Activated CD4-positive, alpha-beta T cell treated with anti-CD3 and anti-CD28 coated beads, Interleukin-2, amount 50 U/mL, for 24 hours (primary cell): Measurements from ENCODE around the gene NEU3.
"Not testable (repeated sequence)": the region's sequence is repeated elsewhere in the genome, so short reads cannot be mapped to it uniquely, and the experiment has no call there.

Experiments used
- DNase-seq, 2 donors: peaks; one replicate each; pipeline ENCODE4 v3.0.0-alpha.2; 2020; ENCODE audit warnings: low read depth in 1 of 2, low spot score in 1 of 2

Gene NEU3

DNA sequence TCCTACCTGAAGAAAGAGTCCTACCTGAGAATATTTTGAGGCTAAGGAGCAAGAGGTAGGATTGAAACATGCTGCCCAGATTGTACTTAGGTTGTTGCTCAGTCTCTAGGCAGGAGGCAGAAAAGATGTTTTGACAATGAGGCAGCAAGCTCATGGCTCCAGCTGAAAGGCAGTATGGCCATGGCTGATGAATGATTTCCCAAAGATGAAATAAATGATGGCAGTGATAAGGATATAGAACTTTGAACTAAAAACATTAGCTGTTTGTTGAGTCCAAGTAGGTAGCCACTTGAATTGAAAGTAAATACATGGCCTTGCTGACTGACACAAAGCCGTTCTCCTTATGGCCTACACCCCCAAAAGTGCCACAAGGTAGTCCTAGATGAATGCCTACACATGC is 6.8 kb upstream of the NEU3 start:
- no peak for DNase-seq

DNA sequence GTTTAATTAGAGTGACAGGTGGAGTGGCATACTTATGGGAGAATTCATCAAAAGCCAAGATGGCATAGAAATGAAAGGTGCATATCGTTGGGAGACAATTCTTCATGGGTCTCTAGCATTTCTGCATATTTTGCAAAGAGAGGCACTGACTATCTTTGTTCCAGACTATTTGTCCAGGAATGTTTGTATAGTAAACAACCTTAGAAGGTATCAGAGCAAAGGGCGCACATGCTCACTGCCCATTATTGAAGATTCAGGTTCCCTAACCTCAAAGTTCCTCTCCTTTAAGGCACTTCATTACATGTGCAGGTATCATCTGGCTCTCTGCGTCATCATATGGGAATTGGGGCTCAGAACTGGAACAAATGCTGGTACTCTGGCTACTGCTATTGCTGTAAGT is 4.7 kb upstream of the NEU3 start:
- no peak for DNase-seq

DNA sequence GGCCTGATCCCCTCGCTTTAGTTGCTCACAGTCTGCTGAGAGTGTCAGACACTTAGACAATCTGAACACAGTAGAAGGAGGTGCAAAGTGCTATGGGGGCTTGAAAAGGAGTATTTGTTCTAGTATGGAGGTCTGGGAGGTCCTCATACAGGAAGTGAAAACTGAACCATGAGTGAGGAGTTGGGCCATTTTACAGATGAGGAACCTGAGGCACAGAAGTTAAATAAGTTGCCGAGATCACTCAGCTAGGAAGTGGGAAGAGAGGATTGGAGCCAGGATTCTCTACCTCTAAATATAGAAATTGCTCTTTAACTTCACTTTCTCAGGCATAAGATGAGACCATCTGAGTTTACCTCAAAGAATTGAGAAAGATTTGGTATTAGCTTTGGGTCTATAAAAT is 4.0 kb upstream of the NEU3 start:
- DNase-seq: no peak

DNA sequence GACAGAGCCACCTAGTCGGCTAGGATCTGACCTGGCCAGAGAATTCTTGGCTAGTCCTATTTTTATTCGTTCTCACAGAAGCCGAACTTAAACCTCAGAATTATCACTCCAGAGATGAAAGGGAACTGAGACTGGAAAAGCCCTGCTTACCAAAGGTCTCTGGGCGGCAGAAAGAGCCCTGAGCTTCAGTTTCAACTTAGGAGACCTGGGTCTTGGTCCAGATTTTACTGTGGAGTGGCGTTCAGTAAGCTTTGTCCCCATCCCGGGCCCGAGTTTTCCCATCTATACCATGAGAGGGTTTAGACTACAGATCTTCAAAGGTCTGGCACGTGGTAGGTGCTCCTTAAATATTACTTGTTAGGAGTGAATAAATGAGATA is 516 bp downstream of the NEU3 start:
- no peak for DNase-seq

DNA sequence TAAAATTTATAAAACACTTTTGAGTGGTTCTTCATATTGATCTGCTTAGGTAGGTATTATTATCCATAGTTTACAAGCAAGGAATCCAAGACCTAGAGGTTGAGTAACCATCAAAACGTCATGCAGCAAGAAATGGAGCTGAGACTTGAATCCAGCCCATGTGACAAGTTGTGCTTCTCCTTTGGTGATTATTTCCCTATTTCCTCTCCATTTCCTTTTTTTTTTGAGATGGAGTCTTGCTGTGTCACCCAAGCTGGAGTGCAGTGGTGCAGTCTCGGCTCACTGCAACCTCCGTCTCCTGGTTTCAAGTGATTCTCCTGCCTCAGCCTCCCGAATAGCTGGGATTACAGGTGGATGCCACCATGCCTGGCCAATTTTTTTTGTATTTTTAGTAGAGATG is 1.4 kb downstream of the NEU3 start:
- DNase-seq: not testable (repeated sequence)

DNA sequence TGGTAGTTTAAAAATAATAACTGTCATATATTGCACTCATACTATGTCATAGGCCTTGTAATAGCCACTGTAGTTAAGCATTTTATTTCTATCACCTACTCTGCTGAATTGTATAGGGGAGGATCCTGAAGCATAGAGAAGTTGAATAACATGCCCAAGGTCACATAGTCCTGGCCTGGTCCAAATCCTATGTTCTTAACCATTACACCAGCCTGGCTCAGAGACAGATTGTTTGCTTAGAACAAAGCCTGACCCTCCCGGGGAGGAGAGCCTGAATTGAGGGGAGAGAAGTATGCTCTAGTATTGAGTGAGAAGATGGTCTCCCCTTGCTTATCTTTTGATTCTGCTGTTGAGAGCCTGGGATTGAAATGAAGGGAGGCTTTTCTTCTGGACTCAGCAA is 2.2 kb downstream of the NEU3 start:
- DNase-seq: no peak

DNA sequence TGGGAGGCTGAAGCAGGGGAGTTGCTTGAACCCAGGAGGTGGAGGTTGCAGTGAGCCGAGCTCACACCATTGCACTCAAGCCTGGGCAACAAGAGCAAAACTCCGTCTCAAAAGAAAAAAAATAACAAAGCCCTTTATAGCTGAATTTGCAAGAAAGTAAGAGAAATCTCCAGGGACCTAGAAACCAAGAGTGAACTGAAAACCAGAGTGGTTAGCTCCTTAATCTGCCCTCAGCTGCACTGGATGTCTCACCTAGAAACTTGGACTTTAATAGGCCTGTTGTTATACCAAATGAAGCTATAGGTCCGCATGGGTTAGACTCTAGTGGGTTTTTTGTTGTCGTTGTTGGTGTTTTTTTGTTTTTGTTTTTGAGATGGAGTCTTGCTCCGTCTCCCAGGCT is 4.1 kb downstream of the NEU3 start:
- DNase-seq: no peak

DNA sequence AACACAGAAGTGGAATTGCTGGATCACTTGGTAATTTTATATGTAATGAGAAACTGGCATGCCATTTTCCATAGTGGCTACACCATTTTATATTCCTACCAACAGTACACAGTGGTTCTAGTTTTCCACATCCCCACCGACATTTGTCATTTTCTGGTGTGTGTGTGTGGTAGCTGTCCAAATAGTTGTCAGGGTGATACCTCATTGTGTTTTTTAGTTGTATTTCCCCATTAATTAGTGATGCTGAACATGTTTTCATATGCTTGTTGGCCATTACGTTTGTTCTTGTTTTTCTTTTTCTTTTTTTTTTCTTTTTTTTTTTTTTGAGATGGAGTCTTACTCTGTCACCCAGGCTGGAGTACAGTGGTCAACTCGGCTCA is 12.2 kb downstream of the NEU3 start:
- DNase-seq: no peak

DNA sequence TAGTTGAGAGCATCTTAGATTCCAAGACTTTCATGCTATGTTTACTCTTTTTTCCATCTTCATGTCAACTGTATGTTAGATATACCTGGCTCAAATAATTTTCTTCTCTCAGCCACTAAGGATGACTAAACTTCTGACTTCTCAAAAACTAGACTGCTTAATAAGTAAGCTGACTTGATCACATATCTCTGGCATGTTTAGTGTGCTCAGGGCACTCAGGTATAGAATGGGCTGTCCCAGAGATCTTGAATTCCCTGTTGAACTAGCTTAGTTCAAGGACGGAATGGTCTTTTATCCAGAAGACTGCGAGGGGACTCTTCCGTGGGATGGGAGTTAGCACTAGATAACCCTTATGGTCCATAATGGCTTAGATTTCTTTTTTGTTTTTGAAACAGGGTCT is 13.0 kb downstream of the NEU3 start:
- DNase-seq: no peak

DNA sequence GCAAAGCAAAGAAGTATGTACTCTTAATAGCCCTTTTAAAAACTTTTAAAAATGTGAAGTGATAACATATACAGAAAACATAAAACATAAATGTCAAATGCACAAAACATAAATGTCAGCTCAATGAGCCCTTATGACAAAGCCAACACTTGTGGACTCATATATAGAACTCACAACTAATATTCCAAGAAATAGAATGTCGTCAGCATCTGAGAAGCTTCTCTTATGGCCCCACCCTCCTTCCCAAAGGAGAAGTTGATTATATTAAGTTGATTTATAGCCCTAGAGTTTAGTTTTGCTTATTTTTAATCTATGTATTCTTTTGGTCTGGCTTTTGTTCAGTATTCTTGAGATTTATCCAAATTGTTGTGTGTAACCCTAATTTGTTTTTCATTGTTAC is 13.8 kb downstream of the NEU3 start:
- DNase-seq: no peak

DNA sequence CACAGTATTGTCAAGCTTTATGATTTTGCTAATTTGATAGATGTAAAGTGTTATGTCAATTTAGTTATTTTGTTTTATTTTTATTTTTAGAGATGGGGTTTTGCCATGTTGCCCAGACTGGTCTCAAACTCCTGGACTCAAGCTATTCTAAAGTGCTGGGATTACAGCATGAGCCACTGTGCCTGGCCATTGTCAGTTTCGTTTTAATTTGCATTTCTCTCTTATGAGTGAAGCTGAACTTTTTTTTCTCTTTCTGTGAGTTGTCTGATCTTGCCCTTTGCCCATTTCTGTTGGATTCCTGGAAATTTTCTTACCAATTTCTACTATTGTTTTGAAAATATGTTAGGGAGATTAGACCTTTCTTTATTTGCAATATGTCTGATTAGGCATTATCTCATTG is 15.5 kb downstream of the NEU3 start:
- DNase-seq: no peak

DNA sequence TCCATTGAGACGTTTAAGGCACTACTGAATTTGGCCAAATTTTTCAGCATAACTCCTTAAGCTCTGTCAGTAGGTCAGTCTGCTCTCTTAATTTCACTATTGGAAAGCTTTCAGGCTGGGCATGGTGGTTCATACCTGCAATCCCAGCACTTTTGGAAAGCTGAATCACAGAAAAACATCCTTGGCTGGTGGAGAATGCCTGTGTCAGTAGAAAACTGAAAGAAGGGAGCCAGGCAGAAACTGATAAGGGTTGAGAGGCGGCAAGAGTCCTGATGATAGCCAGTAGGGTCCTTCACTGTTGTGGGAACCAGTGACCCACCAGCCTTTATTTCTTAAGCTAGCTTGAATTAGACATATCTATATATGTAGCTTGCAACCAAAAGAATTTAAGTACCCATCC is 22.6 kb downstream of the NEU3 start:
- DNase-seq: no peak

DNA sequence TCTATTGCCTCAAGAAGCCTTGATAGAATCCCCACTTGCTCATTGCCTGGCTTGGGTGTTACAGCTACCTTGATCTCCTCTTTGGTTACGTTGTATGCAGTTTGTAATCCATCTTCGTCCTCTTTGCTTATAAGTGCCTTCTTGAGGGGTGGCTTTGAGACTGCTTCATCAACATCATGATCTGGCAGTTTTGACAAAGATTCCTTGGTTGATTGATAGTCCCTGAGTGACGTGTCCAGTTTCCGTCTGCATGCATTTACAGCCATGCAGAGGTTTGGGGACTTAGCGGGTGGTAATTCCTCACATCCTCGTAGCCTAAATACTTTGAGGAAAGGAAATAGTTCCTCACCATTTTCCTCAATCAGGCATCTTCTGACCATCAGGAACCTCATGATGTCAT is 23.1 kb downstream of the NEU3 start:
- no peak for DNase-seq

DNA sequence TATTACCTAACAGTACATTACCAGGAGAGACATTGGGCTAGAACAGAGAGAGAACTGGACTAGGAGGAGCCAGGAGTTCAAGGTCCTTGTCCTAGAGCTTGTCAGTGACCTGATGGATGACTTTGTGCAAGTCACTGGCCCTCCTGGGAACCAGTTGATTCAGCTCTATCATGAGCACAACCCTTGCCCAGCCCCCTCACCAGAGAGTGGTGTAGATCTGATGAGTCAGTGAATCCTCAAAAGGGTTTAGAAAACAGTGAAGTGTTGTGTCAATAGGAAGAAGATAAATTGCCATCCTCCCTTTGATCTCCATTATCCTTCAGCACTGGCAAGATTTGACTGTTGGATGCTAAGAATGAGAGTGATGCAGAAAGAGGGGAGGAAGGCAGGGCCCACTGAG is 24.3 kb downstream of the NEU3 start:
- no peak for DNase-seq

DNA sequence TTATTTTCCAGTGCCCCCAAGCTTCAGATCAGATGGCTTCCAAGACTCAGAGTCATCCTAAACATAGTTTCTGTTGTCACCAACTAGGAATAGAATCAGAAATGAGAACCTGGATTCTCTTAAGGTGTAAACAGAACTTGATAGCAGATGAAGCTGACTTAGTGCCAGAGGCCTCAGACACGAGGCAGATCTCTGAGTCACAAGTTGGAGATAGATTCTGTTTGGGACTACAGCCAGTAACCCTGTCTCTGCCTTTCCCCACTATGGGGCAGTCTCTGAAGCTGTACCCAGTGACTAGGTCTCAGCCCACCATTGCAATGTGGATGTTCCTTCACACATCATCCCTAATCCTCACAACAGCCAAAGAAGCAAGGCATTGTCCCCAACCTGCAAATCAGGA is 25.4 kb downstream of the NEU3 start:
- DNase-seq: no peak

DNA sequence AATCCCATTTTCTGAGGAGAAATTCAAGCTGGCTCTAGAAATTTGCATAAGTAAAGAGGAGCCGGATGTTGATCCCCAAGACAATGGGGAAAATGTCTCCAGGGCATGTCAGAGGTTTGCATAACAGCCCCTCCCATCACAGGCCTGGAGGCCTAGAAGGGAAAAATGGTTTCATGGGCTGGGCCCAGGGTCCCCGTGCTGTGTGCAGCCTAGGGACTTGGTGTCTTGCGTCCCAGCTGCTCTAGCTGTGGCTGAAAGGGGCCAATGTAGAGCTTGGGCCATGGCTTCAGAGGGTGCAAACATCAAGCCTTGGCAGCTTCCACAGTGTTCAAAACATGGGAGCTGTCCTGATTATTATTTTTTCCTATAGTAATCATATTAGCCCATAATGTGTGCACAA is 30.5 kb downstream of the NEU3 start:
- not testable (repeated sequence) for DNase-seq

DNA sequence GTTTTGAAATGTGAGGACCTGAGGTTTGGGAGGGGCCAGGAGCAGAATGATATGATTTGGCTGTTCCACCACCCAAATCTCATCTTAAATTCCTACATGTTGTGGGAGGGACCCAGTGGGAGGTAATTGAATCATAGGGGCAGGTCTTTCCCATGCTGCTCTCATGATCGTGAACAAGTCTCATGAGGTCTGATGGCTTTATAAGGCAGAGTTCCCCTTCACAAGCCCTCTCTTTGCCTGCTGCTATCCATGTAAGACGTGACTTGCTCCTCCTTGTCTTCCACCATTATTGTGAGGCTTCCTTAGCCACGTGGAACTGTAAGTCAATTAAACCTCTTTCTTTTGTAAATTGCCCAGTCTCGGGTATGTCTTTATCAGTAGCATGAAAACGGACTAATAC is 31.6 kb downstream of the NEU3 start:
- DNase-seq: not testable (repeated sequence)

DNA sequence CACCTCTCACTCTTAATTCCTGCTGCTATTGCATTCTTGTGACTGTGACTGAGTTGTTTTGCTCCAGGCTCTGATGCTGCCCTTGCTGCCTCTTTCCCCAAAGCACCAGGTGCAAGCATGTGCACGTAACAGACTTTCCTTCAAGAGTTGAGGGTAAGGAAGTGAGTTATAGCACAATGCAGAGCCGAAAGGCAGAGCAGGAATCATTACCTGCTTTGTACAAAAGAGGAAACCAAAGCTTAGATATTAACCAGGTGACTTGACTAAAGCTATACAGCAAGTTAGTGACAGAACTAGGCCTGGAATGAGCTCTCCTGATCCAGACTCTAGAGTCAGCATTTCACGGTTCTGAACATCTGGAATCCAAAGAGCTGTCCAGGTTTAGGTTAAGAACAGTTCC is 33.6 kb downstream of the NEU3 start:
- no peak for DNase-seq

DNA sequence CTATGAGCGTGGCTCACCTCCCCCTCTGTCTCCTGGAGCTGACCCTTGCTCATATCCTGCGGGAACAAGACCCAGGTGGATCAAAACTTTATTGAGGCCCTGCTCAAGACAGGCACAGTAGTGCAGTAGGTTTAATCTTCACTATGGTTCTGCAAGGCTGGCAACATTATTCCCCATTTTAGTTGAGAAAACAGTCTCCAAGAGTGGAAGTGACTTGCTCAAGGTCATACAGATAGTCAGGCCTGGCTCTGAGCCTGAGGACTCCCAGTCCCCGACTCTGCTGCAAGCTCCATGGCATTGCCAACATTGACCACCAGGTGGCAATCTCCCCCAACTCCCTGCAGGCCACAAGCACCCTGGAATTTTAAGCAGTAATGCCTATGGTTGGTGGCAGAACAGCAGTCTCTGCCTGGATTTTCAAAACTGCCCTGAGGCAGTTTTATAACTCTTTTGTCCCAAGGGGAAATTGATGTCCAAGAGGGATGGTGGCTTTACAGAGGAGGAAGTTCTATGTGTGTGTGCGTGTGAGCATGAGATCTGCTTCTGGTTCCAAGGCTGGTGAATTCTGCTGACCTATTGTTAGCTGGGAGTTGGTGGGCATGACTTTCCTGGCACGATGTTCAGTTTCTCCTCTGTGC is 34.1 kb downstream of the NEU3 start:
- DNase-seq: peak; percentile 59 to 64

DNA sequence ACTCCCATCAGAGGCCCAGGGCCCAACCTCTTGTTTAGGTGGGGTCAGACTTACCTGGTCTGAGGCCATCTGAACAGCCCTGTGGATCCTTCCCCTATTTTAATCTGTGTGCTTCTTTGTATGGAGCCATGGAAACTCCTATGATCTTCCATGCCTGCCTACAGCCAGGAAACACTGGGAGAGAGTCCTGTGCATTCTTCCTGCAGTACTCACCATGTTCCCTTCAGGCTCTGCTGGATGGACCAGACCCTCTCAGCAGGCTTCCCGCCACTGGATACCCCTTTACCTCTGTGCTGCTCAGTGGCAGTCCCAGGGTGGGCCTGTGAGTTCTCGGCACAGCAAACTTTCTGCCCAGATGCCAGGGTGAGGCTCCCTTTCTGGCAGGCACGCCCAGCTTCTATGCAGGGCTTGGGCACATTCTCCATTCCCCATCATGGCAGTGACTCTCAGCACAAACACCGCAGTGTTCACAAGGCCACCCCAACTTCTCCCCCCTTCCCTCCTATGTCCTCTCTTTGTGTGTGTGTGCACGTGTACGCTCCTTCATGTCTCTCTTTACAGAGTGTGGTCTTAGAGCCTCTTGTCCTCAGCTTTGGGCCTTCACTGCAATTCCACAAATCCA is 34.8 kb downstream of the NEU3 start:
- no peak for DNase-seq

DNA sequence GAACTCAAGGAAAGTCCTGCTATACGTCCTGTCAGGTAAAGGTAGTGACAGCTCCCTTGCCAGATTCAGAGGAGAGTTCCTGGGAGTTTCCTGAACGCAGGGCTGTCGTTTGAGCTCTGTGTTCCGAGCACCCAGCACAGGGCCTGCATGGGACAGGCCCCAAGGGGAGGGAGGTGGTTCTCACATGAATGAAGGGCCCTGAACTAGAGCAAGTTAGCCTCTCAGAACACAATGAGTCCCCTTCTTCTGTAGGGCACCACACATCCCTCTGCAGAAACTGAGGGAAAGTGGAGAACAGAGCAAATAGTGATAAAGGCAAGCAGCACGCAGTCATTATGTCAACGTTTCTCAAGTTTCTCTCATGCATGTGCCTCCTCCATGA is 35.3 kb downstream of the NEU3 start:
- no peak for DNase-seq

DNA sequence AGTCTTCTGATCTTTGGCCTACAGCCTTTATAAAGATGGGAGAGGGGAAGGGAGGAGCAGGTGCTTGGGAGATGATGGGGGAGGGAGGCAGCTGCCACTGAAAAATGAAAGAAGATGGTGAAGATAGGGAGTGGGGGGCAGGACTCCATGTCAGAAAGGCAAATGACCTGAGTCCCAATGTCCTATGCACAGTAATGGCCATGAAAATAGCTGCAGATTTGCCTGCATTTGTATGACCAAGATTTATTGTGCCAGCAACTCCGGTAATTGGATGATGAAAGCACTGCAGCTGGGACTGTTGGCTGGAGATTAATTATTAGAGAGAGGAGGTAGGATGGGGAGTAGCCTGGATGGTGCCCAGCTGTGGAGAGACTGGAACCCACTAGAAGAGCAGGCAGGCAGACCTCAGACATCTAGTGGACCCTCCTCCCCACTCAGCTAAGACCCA is 36.1 kb downstream of the NEU3 start:
- DNase-seq: no peak

DNA sequence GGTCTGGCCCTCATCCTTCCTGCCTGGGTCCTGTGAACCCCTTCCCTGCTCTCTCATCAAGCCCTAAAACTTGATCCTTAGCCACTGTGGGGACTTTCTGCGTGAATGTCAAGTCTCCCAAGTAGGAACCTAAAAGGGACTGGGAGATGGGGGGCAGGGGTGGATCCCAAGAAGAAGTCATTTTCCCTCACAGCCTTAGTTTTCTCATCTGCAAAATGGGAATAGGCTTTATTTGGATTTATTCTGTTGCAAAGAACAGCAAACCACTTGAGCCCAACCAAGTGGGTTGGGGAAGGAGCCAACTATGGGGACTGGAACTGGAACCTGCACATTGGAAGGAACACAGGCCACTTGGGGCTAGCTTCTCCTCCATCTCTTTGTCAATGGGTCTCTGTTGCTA is 36.8 kb downstream of the NEU3 start:
- no peak for DNase-seq

DNA sequence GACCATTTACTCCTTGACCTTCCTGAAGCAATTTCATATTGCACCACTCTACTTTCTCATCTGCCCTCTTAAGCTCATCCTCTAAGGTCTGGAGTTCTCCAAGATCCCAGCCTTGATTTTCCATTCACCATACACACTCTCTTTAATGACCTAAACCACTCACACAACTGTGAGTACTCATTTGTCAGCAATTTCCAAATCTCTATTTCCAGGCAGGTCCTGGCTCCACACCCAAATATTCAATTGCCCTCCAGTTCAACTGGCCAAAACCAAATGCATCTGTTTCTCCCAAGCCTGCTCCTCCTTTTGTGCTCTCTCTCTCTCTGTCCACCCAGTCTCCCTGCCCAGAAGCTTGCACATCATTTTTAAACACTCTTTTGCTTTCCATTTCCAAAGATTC is 39.6 kb downstream of the NEU3 start:
- DNase-seq: no peak
